SK-N-SH treated with all-trans-retinoic acid at 6 μM for 48 hours (cell line): ENCODE measurements around the gene TMEM231.

Experiments
- ARNTL ChIP-seq: fragments of 450-650 bp; formaldehyde crosslinking; IDR thresholded peaks from 2 replicates; pipeline ENCODE4 v1.5.0; 2020; ENCODE audit warnings: low read depth, mild to moderate bottlenecking, moderate library complexity, borderline replicate concordance
- CREB5 ChIP-seq: fragments of 250-450 bp; sonication (Bioruptor Pico); IDR thresholded peaks from 2 replicates; pipeline ENCODE4 v1.5.1; 2020; ENCODE audit warnings: low read depth, mild to moderate bottlenecking, moderate library complexity
- CSDC2 ChIP-seq: fragments of 250-450 bp; sonication (Bioruptor Pico); IDR thresholded peaks from 2 replicates; pipeline ENCODE4 v1.5.0; 2020; ENCODE audit warnings: mild to moderate bottlenecking, moderate library complexity
- CSRNP3 ChIP-seq: fragments of 250-450 bp; sonication (Bioruptor Pico); IDR thresholded peaks from 2 replicates; pipeline ENCODE4 v1.5.1; 2021; ENCODE audit warnings: mild to moderate bottlenecking, moderate library complexity
- ISL1 ChIP-seq: fragments of 250-450 bp; sonication (Bioruptor Pico); IDR thresholded peaks from 2 replicates; pipeline ENCODE4 v2.1.2; 2022; ENCODE audit warnings: mild to moderate bottlenecking, moderate library complexity
- PATZ1 ChIP-seq: fragments of 250-450 bp; sonication (Bioruptor Pico); IDR thresholded peaks from 2 replicates; pipeline ENCODE4 v1.8.0; 2020; ENCODE audit warnings: mild to moderate bottlenecking, moderate library complexity, borderline replicate concordance
- SNAI2 ChIP-seq: fragments of 250-450 bp; sonication (Bioruptor Pico); IDR thresholded peaks from 2 replicates; pipeline ENCODE4 v1.5.0; 2020; ENCODE audit warnings: mild to moderate bottlenecking, moderate library complexity
- TCF4 ChIP-seq: fragments of 250-450 bp; sonication (Bioruptor Pico); IDR thresholded peaks from 2 replicates; pipeline ENCODE4 v1.8.0; 2021; ENCODE audit warnings: mild to moderate bottlenecking, moderate library complexity, borderline replicate concordance
- TOX ChIP-seq: fragments of 250-450 bp; sonication (Bioruptor Pico); IDR thresholded peaks from 2 replicates; pipeline ENCODE4 v1.8.0; 2021; ENCODE audit warnings: mild to moderate bottlenecking, moderate library complexity, borderline replicate concordance
- TSHZ2 ChIP-seq: fragments of 250-450 bp; sonication (Bioruptor Pico); IDR thresholded peaks from 2 replicates; pipeline ENCODE4 v1.5.0; 2020; ENCODE audit warnings: mild to moderate bottlenecking, moderate library complexity
- ZC3H10 ChIP-seq: fragments of 250-450 bp; sonication (Bioruptor Pico); IDR thresholded peaks from 2 replicates; pipeline ENCODE4 v1.5.1; 2021; ENCODE audit warnings: mild to moderate bottlenecking, moderate library complexity
- ZFP3 ChIP-seq: fragments of 250-450 bp; sonication (Bioruptor Pico); IDR thresholded peaks from 2 replicates; pipeline ENCODE4 v1.5.0; 2020; ENCODE audit warnings: mild to moderate bottlenecking, moderate library complexity

GRCh38 chr16:75534560-75535205, 21.4 kb downstream of the TMEM231 start:
- TF ChIP-seq CREB5 (no peak), ZFP3 (CRISPR knock-in tag) (no peak), ISL1 (CRISPR knock-in tag) (no peak), CSDC2 (CRISPR knock-in tag) (no peak), ARNTL (CRISPR knock-in tag) (no peak), TSHZ2 (CRISPR knock-in tag) (no peak), TOX (CRISPR knock-in tag) (no peak), PATZ1 (CRISPR knock-in tag) (no peak), CSRNP3 (no peak), SNAI2 (CRISPR knock-in tag) (no peak), ZC3H10 (CRISPR knock-in tag) (no peak), TCF4 (no peak)
